K562 (cell line): Measurements from ENCODE around the gene ADCY5. TPM values are rescaled to one million over a fixed set of nuclear protein-coding genes. Genes with fewer than 3 reads are reported as not detected.

Experiments
- ATAC-seq: fragments of 200-7000 bp; cut with Tn5 transposase; 3 replicates; pipeline ENCODE4 v1.9.1; 2020; ENCODE audit warnings: moderate library complexity
- BruUV-seq: library from RNA; stranded (reverse); fragments of 400-500 nt; replicated peaks from 2 replicates; lab custom pipeline; 2021; lab: Mats Ljungman, UMichigan
- CTCF ChIA-PET: fragments of 300-600 bp; formaldehyde crosslinking; extraction: SDS; loops from one replicate; lab custom pipeline; 2021; ENCODE audit warnings: low intra/inter-chr PET ratio; lab: Yijun Ruan, JAX
- POLR2A ChIA-PET: fragments of 300-600, 350-650 bp; sonication (Branson Sonifier 250); formaldehyde crosslinking; extraction: SDS; loops from one replicate; lab custom pipeline; 2021; ENCODE audit warnings: antibody characterized with exemption, inconsistent platforms; lab: Yijun Ruan, JAX
- DNase-seq, 4 experiments: peaks; one replicate each; pipeline versions ENCODE4 v3.0.0 to v3.0.0-alpha.2; 2011 to 2018; ENCODE audit warnings: low spot score in 3 of 4, mixed read lengths in 3 of 4; ENCODE audit errors: extremely low read depth in 1 of 4
- FAIRE-seq: peaks from 2 replicates; lab custom pipeline; 2011; peaks lifted over from hg19 to GRCh38; lab: Jason Lieb, UNC
- H2AFZ ChIP-seq: 2 replicates; pipeline ENCODE4 v1.6.0; 2011; ENCODE audit warnings: low read depth, low read length, control low read depth, inconsistent platforms
- H3K27ac ChIP-seq: fragments of 200-600 bp; 3 replicates; pipeline ENCODE4 v1.8.0; 2011; ENCODE audit warnings: low read depth, mild to moderate bottlenecking, control low read depth, inconsistent platforms, low read length, moderate library complexity, mixed read lengths; ENCODE audit errors: extremely low read depth
- H3K27me3 ChIP-seq, 2 experiments: fragments of 300-600 bp in 1 of 2; 2 replicates in 1 of 2; 3 replicates in 1 of 2; pipeline versions ENCODE4 v1.6.0 to v1.8.0; 2011; ENCODE audit warnings: inconsistent platforms in 2 of 2, low read length in 2 of 2, mild to moderate bottlenecking in 1 of 2, mixed read lengths in 1 of 2, moderate library complexity in 1 of 2; ENCODE audit not compliant: control insufficient read depth in 2 of 2, insufficient read depth in 2 of 2
- H3K36me3 ChIP-seq: fragments of 300-600 bp; 3 replicates; pipeline ENCODE4 v1.8.0; 2011; ENCODE audit warnings: mild to moderate bottlenecking, low read length, inconsistent platforms; ENCODE audit not compliant: control insufficient read depth, insufficient read depth
- H3K4me1 ChIP-seq, 2 experiments: fragments of 200-600 bp in 1 of 2; replicated peaks in 1 of 2; 2 replicates in 1 of 2; 3 replicates in 1 of 2; pipeline versions ENCODE4 v1.5.1 to v1.8.0; 2011; ENCODE audit warnings: inconsistent platforms in 2 of 2, low read length in 2 of 2, mild to moderate bottlenecking in 1 of 2, mixed read lengths in 1 of 2, moderate library complexity in 1 of 2; ENCODE audit not compliant: control insufficient read depth in 2 of 2, insufficient read depth in 2 of 2
- H3K4me2 ChIP-seq: 2 replicates; pipeline ENCODE4 v1.6.1; 2011; ENCODE audit warnings: low read length, control low read depth, inconsistent platforms, mixed read lengths; ENCODE audit not compliant: insufficient read depth
- H3K4me3 ChIP-seq: fragments of 200-600 bp; sonication (generic), shearing (Covaris generic); 2 replicates; pipeline ENCODE4 v1.5.1; 2016; ENCODE audit warnings: control low read depth, inconsistent platforms
- H3K79me2 ChIP-seq: fragments of 200-600 bp; 3 replicates; pipeline ENCODE4 v1.8.0; 2011; ENCODE audit warnings: low read length, inconsistent platforms; ENCODE audit not compliant: control insufficient read depth, insufficient read depth
- H3K9ac ChIP-seq, 2 experiments: 2 replicates each; pipeline versions ENCODE4 v1.6.0 to v1.6.1; 2011; ENCODE audit warnings: low read depth in 2 of 2, low read length in 2 of 2, control low read depth in 1 of 2, inconsistent platforms in 1 of 2, mild to moderate bottlenecking in 1 of 2, mixed read lengths in 1 of 2; ENCODE audit not compliant: insufficient read depth in 1 of 2
- H3K9me1 ChIP-seq: one replicate; pipeline ENCODE4 v1.6.0; 2011; ENCODE audit warnings: inconsistent platforms, mild to moderate bottlenecking, low read length, moderate library complexity; ENCODE audit not compliant: control insufficient read depth, insufficient read depth
- H3K9me3 ChIP-seq: replicated peaks from 2 replicates; pipeline ENCODE4 v1.5.1; 2011; ENCODE audit warnings: low read depth, low read length, inconsistent platforms; ENCODE audit not compliant: control insufficient read depth, insufficient read depth
- H4K20me1 ChIP-seq: replicated peaks from 2 replicates; pipeline ENCODE4 v1.6.1; 2011; ENCODE audit warnings: low read length, inconsistent platforms, mixed read lengths; ENCODE audit not compliant: control insufficient read depth, insufficient read depth
- ASH1L ChIP-seq: fragments of 450-650 bp; IDR thresholded peaks from 2 replicates; pipeline ENCODE4 v1.6.1; 2018; ENCODE audit warnings: borderline replicate concordance, mild to moderate bottlenecking, low read depth; ENCODE audit not compliant: partially characterized antibody
- BRCA1 ChIP-seq, 2 experiments: fragments of 450-650 bp in 1 of 2; sonication (generic) in 1 of 2; formaldehyde crosslinking in 1 of 2; IDR thresholded peaks; 2 replicates each; pipeline versions ENCODE4 v1.5.0 to v1.6.1; 2017 to 2020; ENCODE audit warnings: mild to moderate bottlenecking in 1 of 2, missing genetic modification reagents in 1 of 2
- CREB5 ChIP-seq: fragments of 250-450 bp; sonication (Bioruptor Pico); IDR thresholded peaks from 2 replicates; pipeline ENCODE4 v1.5.0; 2020; ENCODE audit warnings: mild to moderate bottlenecking
- FOXK1 ChIP-seq: sonication (generic); formaldehyde crosslinking; IDR thresholded peaks from 2 replicates; pipeline ENCODE4 v1.8.0; 2022; ENCODE audit warnings: missing genetic modification reagents, mild to moderate bottlenecking, borderline replicate concordance
- GABPA ChIP-seq: fragments of 200-800 bp; sonication (Bioruptor generic); conservative IDR thresholded peaks from 2 replicates; pipeline ENCODE4 v1.6.1; 2016; ENCODE audit warnings: low read depth, missing genetic modification characterization, missing compliant biosample characterization
- GATAD2A ChIP-seq: fragments of 450-650 bp; IDR thresholded peaks from 2 replicates; pipeline ENCODE4 v1.6.1; 2017
- HINFP ChIP-seq: fragments of 450-650 bp; conservative IDR thresholded peaks from 2 replicates; pipeline ENCODE4 v1.6.1; 2016; ENCODE audit warnings: missing genetic modification characterization, low read depth, mild to moderate bottlenecking, control low read depth, missing compliant biosample characterization
- MCM5 ChIP-seq: fragments of 450-650 bp; IDR thresholded peaks from 2 replicates; pipeline ENCODE4 v1.6.1; 2016; ENCODE audit warnings: low read depth
- PRDM10 ChIP-seq: fragments of 450-650 bp; IDR thresholded peaks from 2 replicates; pipeline ENCODE4 v1.6.1; 2018; ENCODE audit not compliant: partially characterized antibody
- TCF3 ChIP-seq: sonication (generic); formaldehyde crosslinking; IDR thresholded peaks from 2 replicates; pipeline ENCODE4 v1.4.0; 2020; ENCODE audit warnings: mild to moderate bottlenecking, missing genetic modification reagents
- TFAM ChIP-seq: fragments of 250-450 bp; sonication (Bioruptor Pico); conservative IDR thresholded peaks from 2 replicates; pipeline ENCODE4 v1.5.0; 2021; ENCODE audit warnings: mild to moderate bottlenecking, moderate library complexity
- ZNF175 ChIP-seq: fragments of 200-800 bp; sonication (Bioruptor generic); IDR thresholded peaks from 2 replicates; pipeline ENCODE4 v1.6.1; 2016; ENCODE audit warnings: low read depth, mild to moderate bottlenecking, missing genetic modification characterization, missing compliant biosample characterization
- ZSCAN32 ChIP-seq: fragments of 450-650 bp; formaldehyde crosslinking; IDR thresholded peaks from 2 replicates; pipeline ENCODE4 v1.4.0; 2020; ENCODE audit warnings: mild to moderate bottlenecking, moderate library complexity
- whole genome bisulfite sequencing: fragments of 100-300 bp; shearing (Covaris generic); methylation state at CpG from one replicate; pipeline ENCODE4 v1.1.6; 2016; ENCODE audit warnings: low coverage, mixed read lengths; ENCODE audit not compliant: insufficient coverage; ENCODE audit errors: missing lambda C conversion rate; 5-methylcytosine and 5-hydroxymethylcytosine counted together
- in situ Hi-C: fragments of 300-500 bp; cut with MboI; formaldehyde crosslinking; loops from 4 replicates; pipeline ENCODE4 v1.15.0; 2018; ENCODE audit warnings: inconsistent platforms, mixed read lengths
- intact Hi-C: fragments of 100-400 bp; cut with micrococcal nuclease; formaldehyde crosslinking; loops from 2 replicates; pipeline ENCODE4 v1.14.2; 2022
- polyA plus RNA-seq, 8 experiments: library from polyadenylated mRNA; depleted of rRNA in 4 of 8; stranded (reverse) in 5 of 8; unstranded in 3 of 8; fragments of >200 nt; fragmentation: Nextera tagmentation in 2 of 8; fragmentation: Illumina TruSeq in 1 of 8; extraction: Ambion mirVana in 2 of 8; extraction: Trizol in 1 of 8; gene quantifications; 2 replicates each; pipeline versions ENCODE4 v1.2.1 to v1.2.3, GENCODE V29; 2011 to 2014; ENCODE audit warnings: inconsistent platforms in 1 of 8, missing spikeins in 1 of 8
- total RNA-seq, 7 experiments: library from RNA; depleted of rRNA in 6 of 7; stranded (reverse); fragments of >200 nt in 6 of 7; fragmentation: Illumina TruSeq in 2 of 7; extraction: Trizol in 2 of 7; gene quantifications; 2 replicates each; pipeline versions ENCODE4 v1.2.1 to v1.2.3, GENCODE V29; 2011 to 2021; ENCODE audit warnings: low replicate concordance in 1 of 7

The ADCY5 gene
- total and polyA plus RNA-seq, 9 of the 15 experiments (the other 6 are each of a cell fraction or from before 2014, with no cell fraction given) = under 0.01 TPM; not detected in 8

- TF ChIP-seq HINFP (tag) (no peak), CREB5 (CRISPR knock-in tag) (no peak)
These were observed 54.4 kb downstream of the ADCY5 start (continued) for GRCh38 chr3:123394391-123395020.

- ChIA-PET POLR2A (no interaction called here), CTCF (no interaction called here)
- WGBS = 0% methylated on average over 4 of the region's 4 CpGs
- H3K4me2 ChIP-seq = no peak overlapping the region
- H3K27ac ChIP-seq = no peak overlapping the region
- H3K27me3 ChIP-seq = peaks cover 0 to 24% of the 10 kb centered on the region in 2 experiments; a peak in 4 of 5 replicates
- H3K4me1 ChIP-seq = no peaks in the 10 kb centered on the region
- ATAC-seq (no peak), FAIRE-seq (no peak), DNase-seq (no peak)
- no peaks in the 10 kb centered on the region for H3K9me1 ChIP-seq
- no TSS peak for BruUV-seq
- no peak overlapping the region for H3K9ac ChIP-seq
- no peak overlapping the region for H3K4me3 ChIP-seq
- intact Hi-C loops = no loop called here
- no peaks in the 10 kb centered on the region for H3K36me3 ChIP-seq
- no peak overlapping the region for H2AFZ ChIP-seq
- no peaks in the 10 kb centered on the region for H4K20me1 ChIP-seq
- no peaks in the 10 kb centered on the region for H3K79me2 ChIP-seq
- in situ Hi-C loops = no loop called here
- no peaks in the 10 kb centered on the region for H3K9me3 ChIP-seq
- no peak for TF ChIP-seq PRDM10
- no peak for TF ChIP-seq ZSCAN32 (CRISPR knock-in tag)
- TF ChIP-seq ASH1L = no peak
- no peak for TF ChIP-seq FOXK1 (CRISPR knock-in tag)
- TF ChIP-seq GABPA (tag) = no peak
- TF ChIP-seq MCM5 = no peak
- TF ChIP-seq BRCA1 (IDR thresholded peaks at IDR 0.05) = no peak
- no peak for TF ChIP-seq BRCA1 (CRISPR knock-in tag; IDR thresholded peaks at IDR 0.05)
- TF ChIP-seq TFAM = no peak
- TF ChIP-seq TCF3 = no peak
- no peak for TF ChIP-seq GATAD2A
- TF ChIP-seq ZNF175 = no peak
These were observed 55.8 kb downstream of the ADCY5 start for GRCh38 chr3:123392871-123393620.
